ENCODE measurements around the gene SLC24A3. TPM values are rescaled to one million over a fixed set of nuclear protein-coding genes. Genes with fewer than 3 reads are reported as not detected.

Gene SLC24A3
- total and polyA plus RNA-seq, 2 experiments from 2014 or later, result 0.81 to 2.5 TPM

- TF ChIP-seq REST (IDR thresholded peaks at IDR 0.05; ENCODE audit: unreplicated experiment) (no peak), POLR2AphosphoS5 (IDR thresholded peaks at IDR 0.05; ENCODE audit: low read depth) (no peak), JUNB (IDR thresholded peaks at IDR 0.05; ENCODE audit: unreplicated experiment) (no peak), EZH2 (IDR thresholded peaks at IDR 0.05; ENCODE audit: low read depth, unreplicated experiment) (no peak), STAT1 (IDR thresholded peaks at IDR 0.05; ENCODE audit: unreplicated experiment) (no peak), EZH2phosphoT487 (IDR thresholded peaks at IDR 0.05; ENCODE audit: unreplicated experiment) (no peak), ZNF114 (CRISPR knock-in tag; IDR thresholded peaks at IDR 0.05) (no peak), CREB1 (CRISPR knock-in tag; IDR thresholded peaks at IDR 0.05; ENCODE audit: low read depth) (no peak), NANOG (IDR thresholded peaks at IDR 0.05; ENCODE audit: borderline replicate concordance) (no peak)
These were observed 414.5 kb downstream of the SLC24A3 start (continued) for GRCh38 chr20:19626896-19627295.

DNA sequence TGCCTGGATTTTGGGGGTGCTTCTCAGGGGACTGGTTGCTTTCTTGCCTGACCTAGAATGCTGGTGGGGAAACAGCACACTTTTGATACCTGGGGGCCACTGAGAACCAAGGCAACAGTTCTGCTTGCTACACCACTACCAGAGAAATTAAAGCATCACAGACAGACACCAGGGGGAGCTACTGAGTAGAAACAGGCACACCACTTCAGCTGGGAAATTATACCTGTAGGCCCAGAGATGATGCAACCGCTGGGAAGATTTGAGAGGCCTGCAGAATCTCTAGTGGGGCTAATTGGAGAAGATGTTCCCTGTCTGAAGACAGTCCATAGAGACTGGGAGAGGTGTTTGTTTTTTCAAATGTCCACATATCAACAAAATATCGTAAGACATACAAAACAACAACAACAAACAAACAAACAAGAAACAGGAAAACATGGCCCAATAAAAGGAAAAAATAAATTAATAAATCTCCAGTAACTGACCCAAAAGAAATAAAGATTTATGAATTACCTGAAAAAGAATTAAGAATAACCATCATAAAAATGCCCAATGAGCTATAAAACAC lies 416.2 kb downstream of the SLC24A3 start:
- no peak overlapping the region for H3K4me2 ChIP-seq
- H3K79me2 ChIP-seq (replicated peaks; ENCODE audit: insufficient read depth), result no peaks in the 10 kb centered on the region
- H3K4me1 Mint-ChIP-seq, result peaks cover 8% of the 10 kb centered on the region; the same call in 2 of the 3 replicates
- H3K9me3 Mint-ChIP-seq, result peaks cover 10% of the 10 kb centered on the region
- H3K9me2 ChIP-seq (ENCODE audit: insufficient read depth), result peaks cover 12% of the 10 kb centered on the region; the same call in 1 of the 2 replicates
- peak overlapping the region; percentile 96 for H3K27ac Mint-ChIP-seq
- H3K4me3 Mint-ChIP-seq, result no peak overlapping the region
- H4K20me1 ChIP-seq (replicated peaks; ENCODE audit: insufficient read depth), result no peaks in the 10 kb centered on the region
- H3K27me3 Mint-ChIP-seq (ENCODE audit: insufficient read depth, low read depth, poor library complexity), result no peaks in the 10 kb centered on the region
- DNase-seq (ENCODE audit: low spot score) (peak; percentile 89), ATAC-seq (peak; percentile 93)
- no peaks in the 10 kb centered on the region for H3K27me3 ChIP-seq (ENCODE audit: insufficient read depth)
- TF ChIP-seq CTCF (conservative IDR thresholded peaks at IDR 0.05; ENCODE audit: low read depth in 2 of 2) (peak; percentile 78 to 80), CREB1 (CRISPR knock-in tag; IDR thresholded peaks at IDR 0.05; ENCODE audit: low read depth) (no peak)
- H2AFZ ChIP-seq, result peak overlapping the region; percentile 25; the same call in 1 of the 2 replicates
- no peaks in the 10 kb centered on the region for H3K36me3 ChIP-seq (ENCODE audit: insufficient read depth)
- no peaks in the 10 kb centered on the region for H3F3A ChIP-seq (replicated peaks; ENCODE audit: low read depth)
- H3K4me1 ChIP-seq (ENCODE audit: insufficient read depth), result no peaks in the 10 kb centered on the region
- H3K4me3 ChIP-seq, result no peak overlapping the region
- H3K27ac ChIP-seq (ENCODE audit: low read depth), result no peak overlapping the region
- H3K36me3 Mint-ChIP-seq (ENCODE audit: low read depth), result peaks cover 18% of the 10 kb centered on the region
